ENCODE results near the gene FCGR2B.
"Not testable (repeated sequence)": the region's sequence is repeated elsewhere in the genome, so short reads cannot be mapped to it uniquely, and the experiment has no call there.

The FCGR2B gene

GRCh38 chr1:161647507-161648360 lies 15.2 kb upstream of the FCGR2B start:
- not testable (repeated sequence) for DNase-seq (ENCODE audit: low read depth in 2 of 2)

- DNase-seq (ENCODE audit: low read depth in 2 of 2): not testable (repeated sequence)
Observed at GRCh38 chr1:161653541-161653940, 9.4 kb upstream of the FCGR2B start.

- not testable (repeated sequence) for DNase-seq (ENCODE audit: low read depth in 2 of 2)
Observed at GRCh38 chr1:161653971-161654370, 9.0 kb upstream of the FCGR2B start.

GRCh38 chr1:161658524-161658923 lies 4.4 kb upstream of the FCGR2B start:
- not testable (repeated sequence) for DNase-seq (ENCODE audit: low read depth in 2 of 2)

GRCh38 chr1:161661660-161662311 lies 1.2 kb upstream of the FCGR2B start:
- DNase-seq (ENCODE audit: low read depth in 2 of 2): not testable (repeated sequence)

- not testable (repeated sequence) for DNase-seq (ENCODE audit: low read depth in 2 of 2)
Observed at GRCh38 chr1:161663569-161663968, 626 bp downstream of the FCGR2B start.

- not testable (repeated sequence) for DNase-seq (ENCODE audit: low read depth in 2 of 2)
Observed at GRCh38 chr1:161664689-161665088, 1.7 kb downstream of the FCGR2B start.

GRCh38 chr1:161671045-161672020 lies 8.4 kb downstream of the FCGR2B start:
- not testable (repeated sequence) for DNase-seq (ENCODE audit: low read depth in 2 of 2)

GRCh38 chr1:161673437-161673836 lies 10.5 kb downstream of the FCGR2B start:
- DNase-seq (ENCODE audit: low read depth in 2 of 2): not testable (repeated sequence)

GRCh38 chr1:161674447-161674846 lies 11.5 kb downstream of the FCGR2B start:
- not testable (repeated sequence) for DNase-seq (ENCODE audit: low read depth in 2 of 2)

GRCh38 chr1:161674908-161675307 lies 12.0 kb downstream of the FCGR2B start:
- DNase-seq (ENCODE audit: low read depth in 2 of 2): not testable (repeated sequence)

- no peak for DNase-seq (ENCODE audit: low read depth in 2 of 2)
Observed at GRCh38 chr1:161676441-161676840, 13.5 kb downstream of the FCGR2B start.

GRCh38 chr1:161676958-161677689 lies 14.2 kb downstream of the FCGR2B start:
- no peak for DNase-seq (ENCODE audit: low read depth in 2 of 2)

- no peak for DNase-seq (ENCODE audit: low read depth in 2 of 2)
Observed at GRCh38 chr1:161678500-161678899, 15.6 kb downstream of the FCGR2B start.

GRCh38 chr1:161681879-161682278 lies 18.9 kb downstream of the FCGR2B start:
- no peak for DNase-seq (ENCODE audit: low read depth in 2 of 2)

GRCh38 chr1:161688946-161689345 lies 26.0 kb downstream of the FCGR2B start:
- no peak for DNase-seq (ENCODE audit: low read depth in 2 of 2)

GRCh38 chr1:161691846-161692245 lies 28.9 kb downstream of the FCGR2B start:
- no peak for DNase-seq (ENCODE audit: low read depth in 2 of 2)

- not testable (repeated sequence) for DNase-seq (ENCODE audit: low read depth in 2 of 2)
Observed at GRCh38 chr1:161693020-161693712, 30.2 kb downstream of the FCGR2B start.

- DNase-seq (ENCODE audit: low read depth in 2 of 2): not testable (repeated sequence)
Observed at GRCh38 chr1:161698302-161698701, 35.4 kb downstream of the FCGR2B start.

- DNase-seq (ENCODE audit: low read depth in 2 of 2): no peak
Observed at GRCh38 chr1:161702250-161702649, 39.3 kb downstream of the FCGR2B start.

All from stimulated activated CD4-positive, alpha-beta T cell treated with anti-CD3 and anti-CD28 coated beads, Interleukin-15, amount 100 ng/mL, for 48 hours (primary cell).